HG03442 (cell line): Measurements from ENCODE around the gene RTN4.
A peak's percentile ranks its signal among the peaks of the same experiment; 100 is the strongest.
"Not testable (repeated sequence)": the region's sequence is repeated elsewhere in the genome, so short reads cannot be mapped to it uniquely, and the experiment has no call there.

Experiments
- ATAC-seq: cut with Tn5 transposase; IDR thresholded peaks from one replicate; pipeline ENCODE4 v1.9.1; 2021; ENCODE audit warnings: mild to moderate bottlenecking, moderate library complexity; ENCODE audit not compliant: unreplicated experiment

The RTN4 gene

DNA sequence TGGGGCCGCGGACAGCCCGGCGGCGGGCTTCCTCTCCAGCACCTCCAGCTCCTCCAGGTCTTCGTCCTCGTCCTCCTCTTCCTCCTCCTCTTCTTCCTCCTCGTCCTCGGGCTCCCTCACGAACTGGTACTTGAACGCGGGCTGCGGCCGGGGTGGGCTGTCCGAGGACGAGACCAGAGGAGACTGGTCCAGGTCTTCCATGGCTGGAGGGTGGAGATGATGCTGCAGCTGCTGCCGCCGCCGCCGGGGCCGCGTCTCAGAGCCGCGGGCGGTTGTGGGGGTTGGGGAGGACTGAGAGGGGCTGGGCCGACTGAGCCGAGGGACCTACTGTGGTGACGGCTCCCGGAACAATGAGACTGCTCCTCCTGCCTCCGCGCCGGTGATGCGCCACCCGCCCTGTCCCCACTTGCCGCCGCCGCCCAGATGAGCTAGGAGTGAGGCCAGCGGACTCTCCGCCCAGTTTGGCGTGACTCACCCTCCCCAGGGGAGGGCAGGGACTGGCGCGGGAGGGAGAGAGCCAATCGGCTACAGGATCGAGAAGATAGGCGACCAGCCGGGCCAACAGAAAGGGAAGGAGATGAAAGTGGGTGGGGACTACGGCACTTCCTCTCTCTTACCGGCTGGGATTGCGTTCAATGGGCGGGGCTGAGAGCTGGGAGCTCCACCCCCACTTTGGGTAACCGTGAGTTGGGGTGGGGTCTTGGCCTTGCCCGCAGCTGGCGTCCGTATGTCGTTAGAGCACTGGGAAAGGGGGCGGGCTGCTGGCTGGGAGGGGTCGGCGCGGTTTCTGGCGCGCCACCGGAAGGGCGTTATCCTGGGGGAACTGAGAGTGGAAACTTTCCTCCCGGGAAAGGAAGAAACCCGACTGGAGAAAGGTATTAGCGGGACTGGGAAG is at the start of gene RTN4:
Gene RTN4, minus strand, starts transcription at position 352 of the 895 bp plus-strand sequence. Its CDS starts 151 bp downstream, at position 201.
- peak; percentile 85 for ATAC-seq

DNA sequence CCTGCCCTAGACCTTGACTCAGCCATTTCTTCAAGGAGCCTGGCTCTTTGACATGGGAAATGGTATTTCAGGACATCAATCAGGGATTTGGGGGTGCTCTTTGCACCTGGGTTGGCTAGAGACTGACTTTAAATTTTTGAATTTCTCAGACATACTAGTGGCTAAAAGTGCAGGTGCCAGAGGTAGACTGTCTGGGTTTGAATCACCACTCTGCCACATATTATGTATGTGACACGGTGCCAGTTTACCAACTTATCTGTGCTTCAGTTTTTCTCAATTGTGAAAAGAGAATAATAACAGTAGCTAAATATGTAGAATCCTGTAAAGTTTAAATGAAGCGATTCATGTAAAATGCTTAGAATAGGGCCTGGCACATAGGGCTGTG is 49.2 kb upstream of the RTN4 start:
- no peak for ATAC-seq

- ATAC-seq: no peak
Measured at GRCh38 chr2:55097461-55098410, 47.5 kb upstream of the RTN4 start.

DNA sequence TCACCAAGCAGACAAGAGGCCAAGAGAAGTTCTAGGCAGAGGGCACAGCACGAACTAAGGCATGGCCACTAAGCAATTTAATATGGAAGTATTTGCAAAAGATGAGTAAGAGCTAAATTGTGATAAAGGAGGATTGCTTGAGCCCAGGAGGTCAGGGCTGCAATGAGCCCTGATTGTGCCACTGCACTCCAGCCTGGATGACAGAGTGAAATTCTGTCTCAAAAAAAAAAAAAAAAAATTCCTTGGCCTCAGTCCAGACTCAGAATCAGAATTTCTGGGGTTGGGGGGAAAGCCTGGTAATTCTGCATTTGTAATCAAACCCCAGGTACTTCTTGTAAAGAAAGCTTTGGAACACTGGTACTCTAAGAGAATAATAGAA is 46.8 kb upstream of the RTN4 start:
- no peak for ATAC-seq

GRCh38 chr2:55096586-55096985 is 46.3 kb upstream of the RTN4 start:
- ATAC-seq: no peak

DNA sequence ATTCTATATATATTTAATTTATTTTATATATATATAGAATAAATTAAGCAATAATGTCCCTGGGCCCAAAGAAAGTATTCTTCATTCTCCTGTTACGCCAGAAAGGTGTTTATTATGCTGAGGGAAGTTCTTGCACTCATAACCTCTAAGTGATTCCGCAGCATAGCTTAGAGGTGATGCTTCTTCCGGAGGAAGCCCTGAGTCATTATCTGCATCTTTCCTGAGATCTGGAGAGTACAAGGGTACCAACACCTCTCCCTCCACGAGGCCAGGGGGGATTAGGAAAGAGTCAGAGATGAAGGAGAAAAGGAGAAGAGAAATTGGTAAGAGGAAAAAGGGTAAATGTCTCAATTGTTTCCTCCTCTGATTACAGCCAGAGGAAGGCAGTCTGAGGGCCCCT is 43.1 kb upstream of the RTN4 start:
- no peak for ATAC-seq

GRCh38 chr2:55092439-55092838 is 42.2 kb upstream of the RTN4 start:
- no peak for ATAC-seq

GRCh38 chr2:55091681-55092080 is 41.4 kb upstream of the RTN4 start:
- not testable (repeated sequence) for ATAC-seq

- ATAC-seq: no peak
Measured at GRCh38 chr2:55090702-55091101, 40.5 kb upstream of the RTN4 start.

GRCh38 chr2:55089726-55090125 is 39.5 kb upstream of the RTN4 start:
- no peak for ATAC-seq

DNA sequence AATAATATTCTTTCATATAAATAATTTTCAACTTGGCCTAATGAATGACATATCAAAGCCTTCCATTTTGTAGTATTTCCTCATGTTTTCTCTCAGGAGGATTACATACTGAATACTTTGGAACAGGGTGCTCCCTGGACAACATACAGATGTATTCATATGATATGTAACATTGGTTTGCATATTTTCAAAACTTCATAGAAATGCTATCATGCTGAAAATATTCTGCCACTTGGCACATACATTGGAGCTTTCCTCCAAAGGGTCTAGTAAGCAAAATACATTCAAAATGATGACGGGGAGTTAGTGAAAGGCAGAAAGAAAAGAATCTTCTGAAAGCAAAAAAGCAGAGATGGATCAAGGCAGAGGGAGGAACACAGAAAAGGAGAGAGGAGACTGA is 38.1 kb upstream of the RTN4 start:
- ATAC-seq: no peak

- no peak for ATAC-seq
Measured at GRCh38 chr2:55087936-55088335, 37.7 kb upstream of the RTN4 start.

DNA sequence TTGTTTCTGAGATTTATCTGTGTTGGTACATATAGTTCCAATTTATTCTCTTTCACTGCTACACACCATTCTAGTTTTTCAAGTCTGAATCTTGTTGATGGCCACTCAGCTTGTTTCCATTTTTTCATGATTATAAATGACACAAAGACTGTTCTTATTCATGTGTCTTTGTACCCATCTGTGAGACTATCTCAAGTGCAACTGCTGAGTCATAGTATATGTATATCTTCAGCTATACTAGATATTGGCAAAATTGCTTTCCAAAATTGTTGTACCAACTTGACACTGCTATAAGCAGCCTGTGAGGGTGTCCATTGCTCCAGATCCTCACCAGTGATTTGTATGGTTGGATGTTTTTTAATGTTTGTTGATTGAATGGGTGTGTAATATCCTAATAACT is 37.2 kb upstream of the RTN4 start:
- ATAC-seq: no peak

- ATAC-seq: no peak
Measured at GRCh38 chr2:55085113-55086040, 35.1 kb upstream of the RTN4 start.

DNA sequence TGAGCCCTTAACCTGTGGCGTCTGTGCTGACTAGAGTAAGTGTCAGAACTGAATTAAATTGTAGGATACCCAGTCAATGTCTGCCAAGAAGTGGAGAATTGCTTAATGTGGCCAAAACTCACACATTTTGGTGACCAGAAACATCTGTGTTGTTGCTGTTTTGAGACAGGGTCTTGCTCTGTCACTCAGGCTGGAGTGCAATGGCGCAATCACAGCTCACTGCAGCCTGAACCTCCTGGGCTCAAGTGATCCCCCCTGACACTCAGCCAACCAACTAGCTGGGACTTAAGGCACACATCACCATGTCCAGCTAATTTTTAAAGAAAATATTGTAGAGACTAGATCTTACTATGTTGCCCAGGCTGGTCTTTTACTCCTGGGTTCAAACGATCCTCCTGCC is 34.4 kb upstream of the RTN4 start:
- ATAC-seq: no peak

GRCh38 chr2:55080204-55080738 is 30.0 kb upstream of the RTN4 start:
- ATAC-seq: no peak

DNA sequence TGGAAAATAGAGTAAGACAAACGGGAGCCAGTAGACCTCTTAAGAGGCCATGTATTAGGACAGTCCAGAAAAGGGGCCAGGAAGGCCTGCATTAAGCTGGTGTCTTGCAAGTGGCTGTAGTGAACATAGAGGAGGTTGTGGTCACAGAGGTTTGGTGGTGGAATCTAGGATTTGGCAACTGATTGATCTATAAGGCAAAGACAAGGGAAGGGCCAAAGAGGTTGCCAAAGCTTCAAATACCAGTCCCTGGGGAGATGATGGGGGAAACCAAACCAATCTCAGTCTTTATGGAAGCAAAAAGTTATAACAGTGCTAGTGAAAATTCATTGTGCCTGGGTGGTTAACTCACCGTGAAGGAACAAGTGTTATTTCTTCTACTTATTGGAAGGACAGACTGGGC is 28.7 kb upstream of the RTN4 start:
- ATAC-seq: no peak

- ATAC-seq: no peak
Measured at GRCh38 chr2:55076721-55077120, 26.5 kb upstream of the RTN4 start.

DNA sequence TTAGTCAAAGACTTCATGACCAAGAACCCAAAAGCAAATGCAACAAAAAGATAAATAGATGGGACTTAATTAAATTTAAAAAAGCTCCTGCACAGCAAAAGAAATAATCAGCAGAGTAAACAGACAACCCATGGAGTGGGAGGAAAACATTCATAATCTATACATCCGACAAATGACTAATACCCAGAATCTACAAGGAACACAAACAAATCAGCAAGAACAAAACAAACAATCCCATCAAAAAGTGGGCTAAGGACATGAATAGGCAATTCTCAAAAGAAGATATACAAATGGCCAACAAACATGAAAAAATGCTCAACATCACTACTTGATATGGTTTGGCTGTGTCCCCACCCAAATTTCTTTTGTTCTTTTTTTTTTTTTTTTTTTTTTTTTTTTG is 25.8 kb upstream of the RTN4 start:
- ATAC-seq: not testable (repeated sequence)
